HepG2 (cell line): ENCODE data around the gene RPL18. TPM values are rescaled to one million over a fixed set of nuclear protein-coding genes. Genes with fewer than 3 reads are reported as not detected.
A peak's percentile ranks its signal among the peaks of the same experiment; 100 is the strongest.

Source experiments
- FOXA3 ChIP-seq: IDR thresholded peaks from 2 replicates; pipeline ENCODE4 v1.6.1; 2016; ENCODE audit warnings: missing genetic modification reagents, missing compliant biosample characterization
- HMG20A ChIP-seq: IDR thresholded peaks from 2 replicates; pipeline ENCODE4 v1.6.1; 2016; ENCODE audit warnings: borderline replicate concordance
- KLF16 ChIP-seq, 2 experiments: sonication (generic) in 1 of 2; formaldehyde crosslinking in 1 of 2; IDR thresholded peaks; 2 replicates each; pipeline versions ENCODE4 v1.6.1 to v1.8.0; 2016 to 2023; ENCODE audit warnings: missing genetic modification reagents in 2 of 2, missing compliant biosample characterization in 1 of 2
- SOX5 ChIP-seq: IDR thresholded peaks from 2 replicates; pipeline ENCODE4 v1.6.1; 2016; ENCODE audit warnings: borderline replicate concordance
- SSRP1 ChIP-seq: IDR thresholded peaks from 2 replicates; pipeline ENCODE4 v1.6.1; 2016; ENCODE audit warnings: control low read depth
- TEAD3 ChIP-seq: optimal IDR thresholded peaks from 2 replicates; pipeline ENCODE3; 2016; ENCODE audit warnings: borderline replicate concordance
- ZFP36 ChIP-seq: fragments of 150-350 bp; IDR thresholded peaks from 2 replicates; pipeline ENCODE4 v1.6.1; 2018; ENCODE audit warnings: borderline replicate concordance, low read length, low read depth; ENCODE audit not compliant: partially characterized antibody
- ZIK1 ChIP-seq: sonication (generic); formaldehyde crosslinking; IDR thresholded peaks from 2 replicates; pipeline ENCODE4 v1.5.0; 2020; ENCODE audit warnings: mild to moderate bottlenecking, low read depth, missing genetic modification reagents, borderline replicate concordance
- ZMYM3 ChIP-seq: sonication (generic); formaldehyde crosslinking; IDR thresholded peaks from 2 replicates; pipeline ENCODE4 v1.5.1; 2020; ENCODE audit warnings: mild to moderate bottlenecking, missing genetic modification reagents
- ZNF382 ChIP-seq: sonication (generic); formaldehyde crosslinking; IDR thresholded peaks from 2 replicates; pipeline ENCODE4 v1.5.0; 2020; ENCODE audit warnings: missing genetic modification reagents, mild to moderate bottlenecking, borderline replicate concordance
- ZNF441 ChIP-seq: sonication (generic); formaldehyde crosslinking; IDR thresholded peaks from 2 replicates; pipeline ENCODE4 v1.7.0; 2021; ENCODE audit warnings: missing genetic modification reagents, borderline replicate concordance
- ZNF543 ChIP-seq: sonication (generic); formaldehyde crosslinking; IDR thresholded peaks from 2 replicates; pipeline ENCODE4 v1.4.0; 2020; ENCODE audit warnings: mild to moderate bottlenecking, missing genetic modification reagents
- polyA plus RNA-seq, 8 experiments: library from polyadenylated mRNA; depleted of rRNA in 3 of 8; stranded (reverse) in 7 of 8; unstranded in 1 of 8; fragments of >200 nt; fragmentation: Illumina TruSeq in 4 of 8; extraction: Trizol in 4 of 8; gene quantifications; 2 replicates each; pipeline versions ENCODE4 v1.2.1 to v1.2.3, GENCODE V29; 2011 to 2016; ENCODE audit warnings: low read depth in 4 of 8, missing spikeins in 1 of 8, mixed read lengths in 1 of 8; ENCODE audit not compliant: insufficient read depth in 1 of 8
- total RNA-seq, 5 experiments: library from RNA; depleted of rRNA; stranded (reverse); fragments of >200 nt; fragmentation: Illumina TruSeq; extraction: Trizol; gene quantifications; 2 replicates each; pipeline ENCODE4 v1.2.3, GENCODE V29; 2016; ENCODE audit warnings: low read depth in 1 of 5
- TF ChIP-seq, protein P1 (sequence below): sonication (generic); formaldehyde crosslinking; IDR thresholded peaks from 2 replicates; pipeline ENCODE4 v1.5.1; 2020; ENCODE audit warnings: mild to moderate bottlenecking, missing genetic modification reagents, borderline replicate concordance
- TF ChIP-seq, protein P2 (sequence below): sonication (generic); formaldehyde crosslinking; IDR thresholded peaks from 2 replicates; pipeline ENCODE4 v1.4.0; 2020; ENCODE audit warnings: missing genetic modification reagents, mild to moderate bottlenecking, borderline replicate concordance
- TF ChIP-seq, protein P3 (sequence below): fragments of 450-650 bp; IDR thresholded peaks from 2 replicates; pipeline ENCODE4 v1.6.1; 2017; ENCODE audit warnings: mild to moderate bottlenecking
- TF ChIP-seq, protein P4 (sequence below): sonication (generic); formaldehyde crosslinking; IDR thresholded peaks from 2 replicates; pipeline ENCODE4 v1.4.0; 2020; ENCODE audit warnings: missing genetic modification reagents

The RPL18 gene
- total and polyA plus RNA-seq, 2 of the 13 experiments (the other 11 are each of a cell fraction or from before 2014, with no cell fraction given), result 1,485 to 1,639 TPM

DNA sequence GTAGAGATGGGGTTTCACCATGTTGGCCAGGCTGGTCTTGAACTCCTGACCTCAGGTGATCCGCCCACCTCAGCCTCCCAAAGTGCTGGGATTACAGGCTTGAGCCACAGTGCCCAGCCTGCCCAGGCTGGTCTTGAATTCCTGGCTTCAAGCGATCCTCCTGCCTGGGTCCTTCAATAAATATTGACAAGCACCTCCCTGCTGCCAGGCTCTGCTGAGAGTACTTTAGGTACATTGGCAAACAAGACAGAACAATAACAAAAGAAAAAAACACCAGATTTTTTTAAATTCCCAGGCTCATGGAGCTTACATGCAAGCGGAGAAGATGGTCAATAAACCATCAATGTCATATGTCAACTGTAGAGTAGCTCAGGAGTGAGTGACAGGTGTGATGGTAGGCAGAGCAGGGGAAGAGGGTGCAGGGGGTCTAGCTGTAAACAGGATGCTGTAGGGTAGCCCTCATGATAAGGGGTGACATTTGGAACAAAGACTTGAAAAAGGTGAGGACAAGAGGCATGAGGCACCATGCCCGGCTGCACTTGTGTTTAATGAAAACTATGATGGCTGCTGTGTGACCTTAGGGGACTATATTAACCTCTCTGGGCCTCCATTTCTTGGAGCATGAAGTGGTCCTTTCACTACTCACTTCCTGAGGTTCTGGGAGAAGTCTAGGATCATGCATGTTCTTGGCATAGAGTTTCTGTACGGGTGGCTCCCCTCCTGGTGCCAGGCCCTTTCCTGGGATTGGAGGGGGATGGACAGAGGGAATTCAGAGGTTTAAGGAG lies 47.4 kb downstream of the RPL18 start (continued):
- TF ChIP-seq, protein P1, sequence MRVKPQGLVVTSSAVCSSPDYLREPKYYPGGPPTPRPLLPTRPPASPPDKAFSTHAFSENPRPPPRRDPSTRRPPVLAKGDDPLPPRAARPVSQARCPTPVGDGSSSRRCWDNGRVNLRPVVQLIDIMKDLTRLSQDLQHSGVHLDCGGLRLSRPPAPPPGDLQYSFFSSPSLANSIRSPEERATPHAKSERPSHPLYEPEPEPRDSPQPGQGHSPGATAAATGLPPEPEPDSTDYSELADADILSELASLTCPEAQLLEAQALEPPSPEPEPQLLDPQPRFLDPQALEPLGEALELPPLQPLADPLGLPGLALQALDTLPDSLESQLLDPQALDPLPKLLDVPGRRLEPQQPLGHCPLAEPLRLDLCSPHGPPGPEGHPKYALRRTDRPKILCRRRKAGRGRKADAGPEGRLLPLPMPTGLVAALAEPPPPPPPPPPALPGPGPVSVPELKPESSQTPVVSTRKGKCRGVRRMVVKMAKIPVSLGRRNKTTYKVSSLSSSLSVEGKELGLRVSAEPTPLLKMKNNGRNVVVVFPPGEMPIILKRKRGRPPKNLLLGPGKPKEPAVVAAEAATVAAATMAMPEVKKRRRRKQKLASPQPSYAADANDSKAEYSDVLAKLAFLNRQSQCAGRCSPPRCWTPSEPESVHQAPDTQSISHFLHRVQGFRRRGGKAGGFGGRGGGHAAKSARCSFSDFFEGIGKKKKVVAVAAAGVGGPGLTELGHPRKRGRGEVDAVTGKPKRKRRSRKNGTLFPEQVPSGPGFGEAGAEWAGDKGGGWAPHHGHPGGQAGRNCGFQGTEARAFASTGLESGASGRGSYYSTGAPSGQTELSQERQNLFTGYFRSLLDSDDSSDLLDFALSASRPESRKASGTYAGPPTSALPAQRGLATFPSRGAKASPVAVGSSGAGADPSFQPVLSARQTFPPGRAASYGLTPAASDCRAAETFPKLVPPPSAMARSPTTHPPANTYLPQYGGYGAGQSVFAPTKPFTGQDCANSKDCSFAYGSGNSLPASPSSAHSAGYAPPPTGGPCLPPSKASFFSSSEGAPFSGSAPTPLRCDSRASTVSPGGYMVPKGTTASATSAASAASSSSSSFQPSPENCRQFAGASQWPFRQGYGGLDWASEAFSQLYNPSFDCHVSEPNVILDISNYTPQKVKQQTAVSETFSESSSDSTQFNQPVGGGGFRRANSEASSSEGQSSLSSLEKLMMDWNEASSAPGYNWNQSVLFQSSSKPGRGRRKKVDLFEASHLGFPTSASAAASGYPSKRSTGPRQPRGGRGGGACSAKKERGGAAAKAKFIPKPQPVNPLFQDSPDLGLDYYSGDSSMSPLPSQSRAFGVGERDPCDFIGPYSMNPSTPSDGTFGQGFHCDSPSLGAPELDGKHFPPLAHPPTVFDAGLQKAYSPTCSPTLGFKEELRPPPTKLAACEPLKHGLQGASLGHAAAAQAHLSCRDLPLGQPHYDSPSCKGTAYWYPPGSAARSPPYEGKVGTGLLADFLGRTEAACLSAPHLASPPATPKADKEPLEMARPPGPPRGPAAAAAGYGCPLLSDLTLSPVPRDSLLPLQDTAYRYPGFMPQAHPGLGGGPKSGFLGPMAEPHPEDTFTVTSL (CRISPR knock-in tag), result no peak
- peak; percentile 45 for TF ChIP-seq TEAD3
- no peak for TF ChIP-seq ZIK1
- TF ChIP-seq, protein P2, sequence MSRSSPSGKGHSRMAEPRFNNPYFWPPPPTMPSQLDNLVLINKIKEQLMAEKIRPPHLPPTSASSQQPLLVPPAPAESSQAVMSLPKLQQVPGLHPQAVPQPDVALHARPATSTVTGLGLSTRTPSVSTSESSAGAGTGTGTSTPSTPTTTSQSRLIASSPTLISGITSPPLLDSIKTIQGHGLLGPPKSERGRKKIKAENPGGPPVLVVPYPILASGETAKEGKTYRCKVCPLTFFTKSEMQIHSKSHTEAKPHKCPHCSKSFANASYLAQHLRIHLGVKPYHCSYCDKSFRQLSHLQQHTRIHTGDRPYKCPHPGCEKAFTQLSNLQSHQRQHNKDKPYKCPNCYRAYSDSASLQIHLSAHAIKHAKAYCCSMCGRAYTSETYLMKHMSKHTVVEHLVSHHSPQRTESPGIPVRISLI (CRISPR knock-in tag), result peak; percentile 56; the same call in 1 of the 2 replicates
- TF ChIP-seq, protein P3, sequence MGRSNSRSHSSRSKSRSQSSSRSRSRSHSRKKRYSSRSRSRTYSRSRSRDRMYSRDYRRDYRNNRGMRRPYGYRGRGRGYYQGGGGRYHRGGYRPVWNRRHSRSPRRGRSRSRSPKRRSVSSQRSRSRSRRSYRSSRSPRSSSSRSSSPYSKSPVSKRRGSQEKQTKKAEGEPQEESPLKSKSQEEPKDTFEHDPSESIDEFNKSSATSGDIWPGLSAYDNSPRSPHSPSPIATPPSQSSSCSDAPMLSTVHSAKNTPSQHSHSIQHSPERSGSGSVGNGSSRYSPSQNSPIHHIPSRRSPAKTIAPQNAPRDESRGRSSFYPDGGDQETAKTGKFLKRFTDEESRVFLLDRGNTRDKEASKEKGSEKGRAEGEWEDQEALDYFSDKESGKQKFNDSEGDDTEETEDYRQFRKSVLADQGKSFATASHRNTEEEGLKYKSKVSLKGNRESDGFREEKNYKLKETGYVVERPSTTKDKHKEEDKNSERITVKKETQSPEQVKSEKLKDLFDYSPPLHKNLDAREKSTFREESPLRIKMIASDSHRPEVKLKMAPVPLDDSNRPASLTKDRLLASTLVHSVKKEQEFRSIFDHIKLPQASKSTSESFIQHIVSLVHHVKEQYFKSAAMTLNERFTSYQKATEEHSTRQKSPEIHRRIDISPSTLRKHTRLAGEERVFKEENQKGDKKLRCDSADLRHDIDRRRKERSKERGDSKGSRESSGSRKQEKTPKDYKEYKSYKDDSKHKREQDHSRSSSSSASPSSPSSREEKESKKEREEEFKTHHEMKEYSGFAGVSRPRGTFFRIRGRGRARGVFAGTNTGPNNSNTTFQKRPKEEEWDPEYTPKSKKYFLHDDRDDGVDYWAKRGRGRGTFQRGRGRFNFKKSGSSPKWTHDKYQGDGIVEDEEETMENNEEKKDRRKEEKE, result no peak
- peak; percentile 76; the same call in 1 of the 2 replicates for TF ChIP-seq SOX5 (CRISPR knock-in tag)
- TF ChIP-seq ZNF543 (CRISPR knock-in tag), result no peak
- no peak for TF ChIP-seq KLF16 (CRISPR knock-in tag; IDR thresholded peaks at IDR 0.05)
- TF ChIP-seq FOXA3 (CRISPR knock-in tag), result peak; percentile 71
- peak; percentile 75 for TF ChIP-seq ZFP36
- no peak for TF ChIP-seq SSRP1 (CRISPR knock-in tag)
- no peak for TF ChIP-seq ZNF441
- no peak for TF ChIP-seq ZNF382 (CRISPR knock-in tag)
- TF ChIP-seq ZMYM3, result peak; percentile 85
- no peak for TF ChIP-seq HMG20A (CRISPR knock-in tag)
- TF ChIP-seq, protein P4, sequence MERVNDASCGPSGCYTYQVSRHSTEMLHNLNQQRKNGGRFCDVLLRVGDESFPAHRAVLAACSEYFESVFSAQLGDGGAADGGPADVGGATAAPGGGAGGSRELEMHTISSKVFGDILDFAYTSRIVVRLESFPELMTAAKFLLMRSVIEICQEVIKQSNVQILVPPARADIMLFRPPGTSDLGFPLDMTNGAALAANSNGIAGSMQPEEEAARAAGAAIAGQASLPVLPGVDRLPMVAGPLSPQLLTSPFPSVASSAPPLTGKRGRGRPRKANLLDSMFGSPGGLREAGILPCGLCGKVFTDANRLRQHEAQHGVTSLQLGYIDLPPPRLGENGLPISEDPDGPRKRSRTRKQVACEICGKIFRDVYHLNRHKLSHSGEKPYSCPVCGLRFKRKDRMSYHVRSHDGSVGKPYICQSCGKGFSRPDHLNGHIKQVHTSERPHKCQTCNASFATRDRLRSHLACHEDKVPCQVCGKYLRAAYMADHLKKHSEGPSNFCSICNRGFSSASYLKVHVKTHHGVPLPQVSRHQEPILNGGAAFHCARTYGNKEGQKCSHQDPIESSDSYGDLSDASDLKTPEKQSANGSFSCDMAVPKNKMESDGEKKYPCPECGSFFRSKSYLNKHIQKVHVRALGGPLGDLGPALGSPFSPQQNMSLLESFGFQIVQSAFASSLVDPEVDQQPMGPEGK, result peak; percentile 6; the same call in 1 of the 2 replicates
